Ammon's horn (tissue), 1 donor: Measurements from ENCODE around the gene TOMM20.
"Not testable (repeated sequence)": the region's sequence is repeated elsewhere in the genome, so short reads cannot be mapped to it uniquely, and the experiment has no call there.

Experiments used
- DNase-seq: peaks from one replicate; pipeline ENCODE4 v3.0.0-alpha.2; 2016; ENCODE audit warnings: low spot score

Gene TOMM20

GRCh38 chr1:235128456-235129328 lies at the start of gene TOMM20:
TOMM20 (minus strand) TSS chr1:235128837; CDS start chr1:235128715, 122 bp downstream.
- peak; percentile 97 for DNase-seq

DNA sequence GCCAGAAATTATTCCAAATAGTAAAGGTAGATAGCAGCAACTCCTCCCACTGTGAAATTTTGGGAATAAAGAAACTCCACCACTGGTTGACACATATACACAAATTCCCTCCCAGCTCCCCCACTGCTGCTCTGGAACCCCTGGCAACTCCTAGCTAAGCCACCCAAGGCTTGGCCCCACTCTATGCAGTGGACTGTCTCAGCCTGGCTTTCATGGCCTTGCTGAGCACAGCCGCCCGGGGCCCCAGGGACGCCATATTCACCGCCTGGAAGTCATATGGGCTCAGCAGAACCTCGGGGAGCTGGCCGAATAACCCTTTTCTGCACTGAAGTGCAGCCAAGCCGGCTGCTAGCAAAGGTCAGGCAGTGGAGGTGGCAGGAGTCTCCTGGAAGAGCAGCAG lies 47.8 kb upstream of the TOMM20 start:
- DNase-seq: no peak

GRCh38 chr1:235169986-235170385 lies 41.3 kb upstream of the TOMM20 start:
- DNase-seq: no peak

GRCh38 chr1:235168375-235168774 lies 39.7 kb upstream of the TOMM20 start:
- DNase-seq: no peak

- DNase-seq: no peak
Observed at GRCh38 chr1:235161685-235162327, 33.2 kb upstream of the TOMM20 start.

- DNase-seq: peak; percentile 94
Observed at GRCh38 chr1:235160957-235161684, 32.5 kb upstream of the TOMM20 start, which contains the start of gene RBM34. RBM34 (minus strand) TSS chr1:235161250; CDS start chr1:235161226, 24 bp downstream.

DNA sequence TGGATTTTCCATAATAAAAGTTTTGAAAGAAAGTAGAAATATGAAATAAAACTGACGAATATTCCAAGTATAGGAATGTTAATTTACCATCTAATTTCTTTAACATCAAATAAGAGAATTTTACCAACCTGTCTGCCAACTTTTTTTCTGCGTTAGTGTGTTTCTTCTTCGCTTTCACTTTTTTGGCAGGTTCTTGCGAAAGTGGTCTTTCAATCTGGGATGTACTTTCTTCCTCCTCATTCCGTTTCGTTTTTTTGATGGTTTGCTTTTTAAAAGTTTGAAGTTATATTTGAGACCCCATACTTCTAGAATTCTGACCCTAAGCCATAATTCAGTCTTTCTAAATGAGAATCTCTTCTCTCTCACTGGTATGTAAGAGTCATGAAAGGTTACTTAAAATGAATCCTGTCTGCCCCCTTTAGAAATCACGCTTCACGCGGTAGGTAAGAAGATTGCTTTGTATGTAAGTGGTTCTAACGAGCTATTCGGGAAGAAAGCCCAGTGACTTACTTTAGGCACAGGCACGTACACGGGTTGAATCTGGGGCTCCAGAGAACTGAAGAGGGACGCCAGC lies 31.8 kb upstream of the TOMM20 start:
- DNase-seq: no peak

DNA sequence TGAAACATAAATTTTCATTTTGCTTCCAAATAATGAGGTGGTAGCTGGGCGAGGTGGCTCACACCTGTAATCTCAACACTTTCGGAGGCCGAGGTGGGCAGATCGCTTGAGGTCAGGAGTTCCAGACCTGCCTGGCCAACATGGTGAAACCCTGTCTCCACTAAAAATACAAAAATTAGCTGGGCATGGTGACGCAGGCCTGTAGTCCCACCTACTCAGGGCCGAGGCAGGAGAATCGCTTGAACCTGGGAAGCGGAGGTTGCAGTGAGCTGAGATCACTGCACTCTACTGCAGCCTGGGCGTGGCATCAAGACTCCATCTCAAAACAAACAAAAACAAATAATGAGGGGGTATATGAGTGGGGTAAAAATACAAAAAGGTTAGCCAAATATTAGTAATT lies 31.3 kb upstream of the TOMM20 start:
- not testable (repeated sequence) for DNase-seq

- DNase-seq: not testable (repeated sequence)
Observed at GRCh38 chr1:235159284-235159683, 30.6 kb upstream of the TOMM20 start.

GRCh38 chr1:235158680-235159079 lies 30.0 kb upstream of the TOMM20 start:
- DNase-seq: no peak

GRCh38 chr1:235157150-235157549 lies 28.5 kb upstream of the TOMM20 start:
- no peak for DNase-seq

- DNase-seq: no peak
Observed at GRCh38 chr1:235156740-235157139, 28.1 kb upstream of the TOMM20 start.

DNA sequence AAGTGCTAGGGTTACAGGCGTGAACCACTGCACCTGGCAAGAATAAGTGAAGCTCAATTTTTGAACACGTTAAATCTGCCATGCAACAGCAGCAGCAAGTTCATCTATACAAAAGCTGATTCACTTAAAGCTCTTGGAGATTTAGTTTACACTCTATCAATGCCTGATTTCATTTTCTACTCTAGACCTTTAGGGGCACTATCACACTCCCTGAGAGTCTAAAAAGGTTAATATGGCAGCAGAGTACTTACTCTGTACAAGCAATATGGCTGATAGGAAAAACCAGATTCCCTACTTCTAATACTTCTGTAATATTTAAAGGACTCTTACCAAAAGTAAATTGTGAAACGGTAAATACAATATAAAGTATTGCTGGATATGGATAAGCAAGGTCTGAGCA lies 27.6 kb upstream of the TOMM20 start:
- DNase-seq: no peak

- no peak for DNase-seq
Observed at GRCh38 chr1:235152235-235152634, 23.6 kb upstream of the TOMM20 start.

GRCh38 chr1:235151033-235151432 lies 22.4 kb upstream of the TOMM20 start:
- DNase-seq: no peak

- no peak for DNase-seq
Observed at GRCh38 chr1:235149824-235150223, 21.2 kb upstream of the TOMM20 start.

- DNase-seq: no peak
Observed at GRCh38 chr1:235147269-235147668, 18.6 kb upstream of the TOMM20 start.

GRCh38 chr1:235145639-235146038 lies 17.0 kb upstream of the TOMM20 start:
- no peak for DNase-seq

GRCh38 chr1:235142991-235143390 lies 14.4 kb upstream of the TOMM20 start:
- no peak for DNase-seq

- no peak for DNase-seq
Observed at GRCh38 chr1:235139315-235139714, 10.7 kb upstream of the TOMM20 start.

DNA sequence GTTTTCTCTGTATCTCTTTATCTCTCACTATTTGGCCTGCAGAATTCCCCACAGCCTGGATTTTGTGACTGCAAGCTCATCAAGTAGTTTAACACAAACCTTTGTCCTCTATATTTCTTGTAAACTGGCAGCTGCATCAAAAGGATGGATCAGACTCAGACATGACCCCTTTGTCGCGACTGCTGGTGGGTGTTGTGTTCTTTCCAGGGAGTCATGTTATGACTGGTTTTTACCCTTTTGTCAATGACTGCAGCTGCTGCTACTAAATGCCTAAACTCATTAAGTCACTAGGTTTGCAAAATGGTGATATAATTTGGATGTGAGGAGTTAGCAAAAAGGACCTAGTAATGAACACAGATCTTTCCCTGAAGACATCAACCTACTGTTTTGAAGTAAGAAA lies 10.2 kb upstream of the TOMM20 start:
- DNase-seq: no peak

DNA sequence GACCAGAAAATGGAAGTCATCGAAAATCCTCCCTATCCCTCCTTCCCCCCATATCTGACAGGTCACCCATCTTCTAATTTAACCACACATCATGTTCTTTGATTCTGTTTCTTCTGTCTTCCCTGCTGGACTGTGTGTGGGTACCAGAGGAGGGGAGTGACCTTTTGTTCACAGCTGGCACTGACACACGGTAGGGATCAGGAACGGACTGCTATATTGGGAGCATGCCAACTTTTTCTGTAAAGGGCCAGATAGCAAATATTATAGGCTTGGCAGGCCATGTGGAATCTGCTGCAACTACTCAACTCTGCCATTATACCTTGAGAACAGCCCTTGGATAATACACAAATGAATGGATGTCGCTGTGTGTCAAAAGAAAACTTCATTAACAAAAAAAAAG lies 7.5 kb upstream of the TOMM20 start:
- DNase-seq: no peak
